HL-60 (cell line): ENCODE data around the gene RAB3C.

Experiments
- DNase-seq, 2 experiments: peaks; one replicate each; pipeline ENCODE4 v3.0.0-alpha.2; 2010 to 2020; ENCODE audit warnings: low read depth in 1 of 2, low spot score in 1 of 2
- H3K27ac ChIP-seq: fragments of 250-450 bp; sonication (Bioruptor Pico); replicated peaks from 2 replicates; pipeline ENCODE4 v1.5.1; 2020; ENCODE audit warnings: mild to moderate bottlenecking, moderate library complexity
- H3K27me3 ChIP-seq: fragments of 250-450 bp; sonication (Bioruptor Pico); 2 replicates; pipeline ENCODE4 v1.5.1; 2021; ENCODE audit warnings: mild to moderate bottlenecking, moderate library complexity; ENCODE audit not compliant: insufficient read depth, poor library complexity, severe bottlenecking
- H3K4me3 ChIP-seq: replicated peaks from 2 replicates; pipeline ENCODE4 v1.5.1; 2011; ENCODE audit warnings: mild to moderate bottlenecking, control low read depth, low read length; ENCODE audit not compliant: insufficient read depth
- GABPA ChIP-seq: IDR thresholded peaks from 2 replicates; pipeline ENCODE4 v1.6.1; 2012; ENCODE audit warnings: low read depth
- POLR2AphosphoS5 ChIP-seq: IDR thresholded peaks from 2 replicates; pipeline ENCODE4 v1.6.1; 2012; ENCODE audit warnings: low read depth
- SPI1 ChIP-seq: IDR thresholded peaks from 2 replicates; pipeline ENCODE4 v1.6.1; 2012; ENCODE audit warnings: low read depth, mild to moderate bottlenecking, borderline replicate concordance
- TF ChIP-seq, protein P1 (sequence below): IDR thresholded peaks from one replicate; pipeline ENCODE4 v1.5.1; 2011; ENCODE audit warnings: low read length, control low read depth, inconsistent platforms; ENCODE audit not compliant: insufficient read depth
- TF ChIP-seq, protein P2 (sequence below): IDR thresholded peaks from 2 replicates; pipeline ENCODE4 v1.6.1; 2012; ENCODE audit warnings: low read depth; ENCODE audit not compliant: insufficient replicate concordance

The RAB3C gene

DNA sequence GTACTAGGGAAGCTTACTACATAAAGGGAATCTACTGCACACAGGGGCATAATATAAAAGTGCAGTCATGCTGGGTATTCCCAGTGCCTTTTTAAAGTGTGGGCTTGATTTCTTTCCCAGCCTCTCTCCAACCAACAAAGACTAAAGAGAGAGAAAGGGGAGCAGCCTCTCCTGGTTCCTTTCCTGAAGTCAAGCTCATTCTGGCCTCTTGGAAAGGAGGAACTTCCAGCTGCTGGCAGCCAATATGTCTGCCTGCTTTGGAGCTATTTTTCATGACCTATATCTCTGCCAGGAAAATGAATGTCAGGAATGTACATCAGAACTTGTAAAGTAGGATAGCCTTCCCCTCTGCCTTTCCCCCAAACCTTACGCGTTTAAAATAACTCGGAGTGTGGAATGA, 57.1 kb downstream of the RAB3C start:
- no peak for DNase-seq
- TF ChIP-seq, protein P1, sequence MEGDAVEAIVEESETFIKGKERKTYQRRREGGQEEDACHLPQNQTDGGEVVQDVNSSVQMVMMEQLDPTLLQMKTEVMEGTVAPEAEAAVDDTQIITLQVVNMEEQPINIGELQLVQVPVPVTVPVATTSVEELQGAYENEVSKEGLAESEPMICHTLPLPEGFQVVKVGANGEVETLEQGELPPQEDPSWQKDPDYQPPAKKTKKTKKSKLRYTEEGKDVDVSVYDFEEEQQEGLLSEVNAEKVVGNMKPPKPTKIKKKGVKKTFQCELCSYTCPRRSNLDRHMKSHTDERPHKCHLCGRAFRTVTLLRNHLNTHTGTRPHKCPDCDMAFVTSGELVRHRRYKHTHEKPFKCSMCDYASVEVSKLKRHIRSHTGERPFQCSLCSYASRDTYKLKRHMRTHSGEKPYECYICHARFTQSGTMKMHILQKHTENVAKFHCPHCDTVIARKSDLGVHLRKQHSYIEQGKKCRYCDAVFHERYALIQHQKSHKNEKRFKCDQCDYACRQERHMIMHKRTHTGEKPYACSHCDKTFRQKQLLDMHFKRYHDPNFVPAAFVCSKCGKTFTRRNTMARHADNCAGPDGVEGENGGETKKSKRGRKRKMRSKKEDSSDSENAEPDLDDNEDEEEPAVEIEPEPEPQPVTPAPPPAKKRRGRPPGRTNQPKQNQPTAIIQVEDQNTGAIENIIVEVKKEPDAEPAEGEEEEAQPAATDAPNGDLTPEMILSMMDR, result no peak
- TF ChIP-seq POLR2AphosphoS5 (no peak), GABPA (no peak)
- TF ChIP-seq, protein P2, sequence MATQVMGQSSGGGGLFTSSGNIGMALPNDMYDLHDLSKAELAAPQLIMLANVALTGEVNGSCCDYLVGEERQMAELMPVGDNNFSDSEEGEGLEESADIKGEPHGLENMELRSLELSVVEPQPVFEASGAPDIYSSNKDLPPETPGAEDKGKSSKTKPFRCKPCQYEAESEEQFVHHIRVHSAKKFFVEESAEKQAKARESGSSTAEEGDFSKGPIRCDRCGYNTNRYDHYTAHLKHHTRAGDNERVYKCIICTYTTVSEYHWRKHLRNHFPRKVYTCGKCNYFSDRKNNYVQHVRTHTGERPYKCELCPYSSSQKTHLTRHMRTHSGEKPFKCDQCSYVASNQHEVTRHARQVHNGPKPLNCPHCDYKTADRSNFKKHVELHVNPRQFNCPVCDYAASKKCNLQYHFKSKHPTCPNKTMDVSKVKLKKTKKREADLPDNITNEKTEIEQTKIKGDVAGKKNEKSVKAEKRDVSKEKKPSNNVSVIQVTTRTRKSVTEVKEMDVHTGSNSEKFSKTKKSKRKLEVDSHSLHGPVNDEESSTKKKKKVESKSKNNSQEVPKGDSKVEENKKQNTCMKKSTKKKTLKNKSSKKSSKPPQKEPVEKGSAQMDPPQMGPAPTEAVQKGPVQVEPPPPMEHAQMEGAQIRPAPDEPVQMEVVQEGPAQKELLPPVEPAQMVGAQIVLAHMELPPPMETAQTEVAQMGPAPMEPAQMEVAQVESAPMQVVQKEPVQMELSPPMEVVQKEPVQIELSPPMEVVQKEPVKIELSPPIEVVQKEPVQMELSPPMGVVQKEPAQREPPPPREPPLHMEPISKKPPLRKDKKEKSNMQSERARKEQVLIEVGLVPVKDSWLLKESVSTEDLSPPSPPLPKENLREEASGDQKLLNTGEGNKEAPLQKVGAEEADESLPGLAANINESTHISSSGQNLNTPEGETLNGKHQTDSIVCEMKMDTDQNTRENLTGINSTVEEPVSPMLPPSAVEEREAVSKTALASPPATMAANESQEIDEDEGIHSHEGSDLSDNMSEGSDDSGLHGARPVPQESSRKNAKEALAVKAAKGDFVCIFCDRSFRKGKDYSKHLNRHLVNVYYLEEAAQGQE, result no peak
- H3K27me3 ChIP-seq, result no peaks in the 10 kb centered on the region

DNA sequence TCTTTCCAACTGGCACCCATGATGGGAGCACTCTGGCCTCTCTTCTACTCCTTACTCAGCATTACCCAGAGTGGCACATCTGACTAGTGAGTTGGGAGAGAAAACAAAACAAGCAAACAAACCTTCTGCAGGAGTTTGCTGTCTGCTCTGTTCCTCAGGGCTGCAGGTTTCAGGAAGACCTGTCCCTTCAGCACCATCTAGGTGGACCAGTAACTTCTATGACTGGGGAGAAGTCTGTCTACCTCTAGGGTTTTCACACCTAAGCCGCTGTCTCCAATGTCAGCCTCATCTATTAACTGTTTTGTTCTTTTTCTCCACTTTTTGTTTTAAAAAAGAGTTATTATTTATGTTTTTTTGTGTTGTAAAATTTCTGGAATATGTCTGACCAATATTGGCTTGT, 58.7 kb downstream of the RAB3C start:
- no peaks in the 10 kb centered on the region for H3K27me3 ChIP-seq
- no peak overlapping the region for H3K4me3 ChIP-seq
- H3K27ac ChIP-seq, result no peak overlapping the region
- DNase-seq, result no peak
- TF ChIP-seq, protein P1, result no peak
- TF ChIP-seq, protein P2, result peak; percentile 82
- TF ChIP-seq SPI1 (no peak), POLR2AphosphoS5 (no peak)

More for the DNA sequence above, 57.1 kb downstream of the RAB3C start:
- Histone ChIP-seq H3K27ac (no peak overlapping the region), H3K4me3 (no peak overlapping the region)

DNA sequence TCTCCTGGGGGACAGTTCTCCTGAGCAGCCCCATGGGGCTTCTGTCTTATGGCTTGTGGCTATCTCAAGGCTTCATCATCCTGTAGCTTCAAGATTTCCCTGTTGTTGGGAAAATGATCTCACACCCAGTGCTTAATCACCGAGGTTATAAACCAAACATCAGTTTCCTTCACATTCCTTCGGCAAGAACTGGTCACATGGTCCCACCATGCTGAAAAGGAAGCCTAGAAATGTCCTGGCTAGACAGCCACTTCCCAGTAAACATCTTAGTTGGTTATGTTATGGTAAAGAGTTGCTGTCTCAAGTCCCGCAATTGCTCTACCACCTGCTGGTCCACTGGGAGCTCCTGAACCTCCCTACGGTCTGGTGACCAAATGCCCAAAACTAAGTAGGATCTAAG, 66.0 kb downstream of the RAB3C start:
- TF ChIP-seq, protein P2, result no peak
- TF ChIP-seq SPI1 (no peak), POLR2AphosphoS5 (no peak), GABPA (no peak)
- TF ChIP-seq, protein P1, result no peak
- Histone ChIP-seq H3K4me3 (no peak overlapping the region), H3K27ac (no peak overlapping the region), H3K27me3 (no peaks in the 10 kb centered on the region)
- DNase-seq, result no peak
